Esophagus muscularis mucosa (tissue), 4 donors: ENCODE measurements around the gene ZNF557. TPM values are rescaled to one million over a fixed set of nuclear protein-coding genes. Genes with fewer than 3 reads are reported as not detected.

Experiments
- DNase-seq: peaks from one replicate; pipeline ENCODE4 v3.0.0-alpha.2; 2017; ENCODE audit errors: extremely low spot score
- H3K27ac ChIP-seq, 4 donors: fragments of 200-600 bp; sonication (generic); replicated peaks in 1 of 4; 1 replicate in 3 of 4; 2 replicates in 1 of 4; pipeline ENCODE4 v1.5.1; 2016 to 2019; ENCODE audit warnings: mild to moderate bottlenecking in 1 of 4
- H3K27me3 ChIP-seq, 4 donors: fragments of 200-600 bp; sonication (generic); one replicate each; pipeline versions ENCODE4 v1.5.1 to v1.6.0; 2016 to 2019
- H3K36me3 ChIP-seq, 4 donors: fragments of 200-600 bp; sonication (generic); one replicate each; pipeline ENCODE4 v1.5.1; 2016 to 2019
- H3K4me1 ChIP-seq, 4 donors: fragments of 200-600 bp; sonication (generic); one replicate each; pipeline ENCODE4 v1.5.1; 2016 to 2019
- H3K4me3 ChIP-seq, 4 donors: fragments of 200-600 bp; sonication (generic); 1 replicate in 2 of 4; 2 replicates in 2 of 4; pipeline ENCODE4 v1.5.1; 2016 to 2019; ENCODE audit warnings: mild to moderate bottlenecking in 4 of 4, moderate library complexity in 1 of 4
- H3K9me3 ChIP-seq, 4 donors: fragments of 200-600 bp; sonication (generic); 1 replicate in 3 of 4; 2 replicates in 1 of 4; pipeline ENCODE4 v1.5.1; 2016 to 2019
- CTCF ChIP-seq, 3 experiments: fragments of 200-600 bp in 2 of 3; fragments of 450-650 bp in 1 of 3; sonication (generic) in 2 of 3; IDR thresholded peaks; one replicate each; pipeline ENCODE4 v1.5.1; 2017 to 2019; ENCODE audit warnings: antibody characterized with exemption in 3 of 3, mild to moderate bottlenecking in 2 of 3, moderate library complexity in 1 of 3
- EP300 ChIP-seq: sonication (generic); formaldehyde crosslinking; IDR thresholded peaks from one replicate; pipeline ENCODE4 v1.6.1; 2017; ENCODE audit warnings: antibody characterized with exemption
- POLR2A ChIP-seq: fragments of 450-650 bp; IDR thresholded peaks from one replicate; pipeline ENCODE4 v1.6.1; 2017; ENCODE audit warnings: antibody characterized with exemption, moderate library complexity, mild to moderate bottlenecking, low read depth
- POLR2AphosphoS5 ChIP-seq, 2 donors: sonication (generic); formaldehyde crosslinking; IDR thresholded peaks; one replicate each; pipeline ENCODE4 v1.6.1; 2017; ENCODE audit warnings: antibody characterized with exemption in 2 of 2
- WGBS: methylation state at CpG from one replicate; pipeline ENCODE4 v1.1.5; 2018; 5-methylcytosine and 5-hydroxymethylcytosine counted together
- intact Hi-C: fragments of 100-400 bp; cut with DNase I; formaldehyde crosslinking; loops from one replicate; pipeline ENCODE4 v1.15.1; 2023
- total RNA-seq, 4 donors: library from RNA; depleted of rRNA; stranded (reverse); fragments of >200 nt; gene quantifications; one replicate each; pipeline versions ENCODE4 v1.1.0 to v1.2.1, GENCODE V29; 2016

Gene ZNF557
- total RNA-seq, 4 donors from 2014 or later: 5.5 to 9.0 (median 8.3) TPM

GRCh38 chr19:7098701-7099596 is 29.4 kb downstream of the ZNF557 start:
- peaks cover 3 to 15% (median 9%) of the 10 kb centered on the region in 4 donors for H3K4me1 ChIP-seq
- peak; percentile 98 for DNase-seq
- intact Hi-C loops: no loop called here
- TF ChIP-seq EP300: no peak
- no peak for TF ChIP-seq POLR2A
- peak; percentile 67 to 75 for TF ChIP-seq POLR2AphosphoS5 (IDR thresholded peaks at IDR 0.05)
- TF ChIP-seq CTCF (IDR thresholded peaks at IDR 0.05): no peak
- peaks cover 0 to 13% (median 4%) of the 10 kb centered on the region in 4 donors for H3K9me3 ChIP-seq
- H3K27ac ChIP-seq: peak overlapping the region; percentile 91 to 93 (median 92)
- WGBS: under 1% methylated on average over 64 of the region's 78 CpGs
- H3K36me3 ChIP-seq: no peaks in the 10 kb centered on the region
- peaks cover 0 to 7% (median 0%) of the 10 kb centered on the region in 4 donors for H3K27me3 ChIP-seq
- H3K4me3 ChIP-seq: peak overlapping the region; percentile 64 to 68 (median 67)

GRCh38 chr19:7099597-7099921 is 30.1 kb downstream of the ZNF557 start:
- H3K36me3 ChIP-seq: no peaks in the 10 kb centered on the region
- 12% methylated on average over 9 of the region's 9 CpGs for WGBS
- H3K4me1 ChIP-seq: peaks cover 3 to 15% (median 9%) of the 10 kb centered on the region in 4 donors
- TF ChIP-seq POLR2AphosphoS5 (IDR thresholded peaks at IDR 0.05): no peak
- TF ChIP-seq CTCF (IDR thresholded peaks at IDR 0.05): no peak
- TF ChIP-seq EP300: no peak
- no peak for TF ChIP-seq POLR2A
- intact Hi-C loops: no loop called here
- peaks cover 0 to 8% (median 4%) of the 10 kb centered on the region in 4 donors for H3K9me3 ChIP-seq
- H3K27ac ChIP-seq: peak overlapping the region; percentile 91 to 93 (median 92)
- peaks cover 0 to 7% (median 0%) of the 10 kb centered on the region in 4 donors for H3K27me3 ChIP-seq
- H3K4me3 ChIP-seq: peak overlapping the region; percentile 64 to 68 (median 67)
- DNase-seq: no peak

- peaks cover 0 to 7% (median 0%) of the 10 kb centered on the region in 4 donors for H3K27me3 ChIP-seq
- intact Hi-C loops: loop anchor here (2.0 kb wide), 1 partner anchor 239 kb away; no protein-coding TSS in a partner anchor
These were observed 32.2 kb downstream of the ZNF557 start for GRCh38 chr19:7101498-7102253.

GRCh38 chr19:7104747-7105447 is 35.4 kb downstream of the ZNF557 start:
- no peak for DNase-seq
- H3K9me3 ChIP-seq: no peaks in the 10 kb centered on the region
- H3K27ac ChIP-seq: no peak overlapping the region
- peaks cover 0 to 7% (median 0%) of the 10 kb centered on the region in 4 donors for H3K27me3 ChIP-seq
- no peaks in the 10 kb centered on the region for H3K36me3 ChIP-seq
- intact Hi-C loops: no loop called here
- TF ChIP-seq CTCF (IDR thresholded peaks at IDR 0.05) (no peak), POLR2AphosphoS5 (IDR thresholded peaks at IDR 0.05) (no peak), EP300 (no peak)
- no peak overlapping the region for H3K4me3 ChIP-seq
- H3K4me1 ChIP-seq: peaks cover under 1 to 6% (median under 1%) of the 10 kb centered on the region in 4 donors

More at GRCh38 chr19:7101498-7102253, 32.2 kb downstream of the ZNF557 start:
- Histone ChIP-seq H3K9me3 (no peaks in the 10 kb centered on the region), H3K36me3 (no peaks in the 10 kb centered on the region), H3K4me1 (peaks cover 3 to 15% (median 9%) of the 10 kb centered on the region in 4 donors), H3K27ac (no peak overlapping the region), H3K4me3 (no peak overlapping the region)
- DNase-seq: no peak
- no peak for TF ChIP-seq EP300
- 62% methylated on average over 19 of the region's 19 CpGs for WGBS
